Stimulated activated CD4-positive, alpha-beta T cell treated with anti-CD3 and anti-CD28 coated beads, TNF-alpha, amount 100 ng/mL, for 24 hours (primary cell): ENCODE measurements around the gene MIER2.

ENCODE experiments used
- DNase-seq, 3 experiments: peaks; one replicate each; pipeline ENCODE4 v3.0.0-alpha.2; 2020; ENCODE audit warnings: low read depth in 3 of 3

MIER2 gene

GRCh38 chr19:330503-330902 is 14.1 kb downstream of the MIER2 start:
- DNase-seq = no peak

GRCh38 chr19:329876-330275 is 14.7 kb downstream of the MIER2 start:
- DNase-seq = no peak

GRCh38 chr19:328025-328505 is 16.5 kb downstream of the MIER2 start:
- no peak for DNase-seq

- DNase-seq = no peak
Measured at GRCh38 chr19:327291-328024, 17.1 kb downstream of the MIER2 start.

GRCh38 chr19:326871-327270 is 17.7 kb downstream of the MIER2 start:
- no peak for DNase-seq

GRCh38 chr19:325937-326565 is 18.5 kb downstream of the MIER2 start:
- no peak for DNase-seq

GRCh38 chr19:325173-325936 is 19.2 kb downstream of the MIER2 start:
- DNase-seq = no peak

- no peak for DNase-seq
Measured at GRCh38 chr19:324716-325115, 19.9 kb downstream of the MIER2 start.

- DNase-seq = no peak
Measured at GRCh38 chr19:322616-323015, 22.0 kb downstream of the MIER2 start.

GRCh38 chr19:318509-318774 is 26.2 kb downstream of the MIER2 start:
- DNase-seq = no peak

GRCh38 chr19:317710-318508 is 26.7 kb downstream of the MIER2 start:
- DNase-seq = no peak

GRCh38 chr19:315811-316210 is 28.8 kb downstream of the MIER2 start:
- DNase-seq = no peak

- no peak for DNase-seq
Measured at GRCh38 chr19:313988-314815, 30.4 kb downstream of the MIER2 start.

GRCh38 chr19:313169-313987 is 31.2 kb downstream of the MIER2 start:
- DNase-seq = no peak

GRCh38 chr19:311813-312261 is 32.8 kb downstream of the MIER2 start:
- no peak for DNase-seq

GRCh38 chr19:310781-311496 is 33.7 kb downstream of the MIER2 start:
- no peak for DNase-seq

- DNase-seq = no peak
Measured at GRCh38 chr19:310141-310651, 34.4 kb downstream of the MIER2 start.

- no peak for DNase-seq
Measured at GRCh38 chr19:309206-309565, 35.4 kb downstream of the MIER2 start.

- no peak for DNase-seq
Measured at GRCh38 chr19:308471-309205, 36.0 kb downstream of the MIER2 start.
